Hepatocyte (in vitro differentiated cells): ENCODE results near the gene TMEM74B.

ENCODE experiments used
- CTCF ChIP-seq: fragments of 200-600 bp; sonication (generic); IDR thresholded peaks from 2 replicates; pipeline ENCODE4 v1.5.1; 2016; ENCODE audit warnings: antibody characterized with exemption, mild to moderate bottlenecking; ENCODE audit not compliant: poor library complexity
- EZH2 ChIP-seq: fragments of 200-600 bp; sonication (generic); IDR thresholded peaks from 2 replicates; pipeline ENCODE4 v1.6.1; 2016; ENCODE audit warnings: antibody characterized with exemption, mild to moderate bottlenecking, borderline replicate concordance

GRCh38 chr20:1146957-1147356, 37.8 kb downstream of the TMEM74B start:
- TF ChIP-seq CTCF (no peak), EZH2 (no peak)
